Astrocyte (in vitro differentiated cells and primary cell): ENCODE results near the gene SLC16A10. TPM values are rescaled to one million over a fixed set of nuclear protein-coding genes. Genes with fewer than 3 reads are reported as not detected.

ENCODE experiments used
- DNase-seq: peaks from one replicate; pipeline ENCODE4 v3.0.0-alpha.2; 2010; ENCODE audit warnings: low read depth
- FAIRE-seq: peaks from 2 replicates; lab custom pipeline; 2011; peaks lifted over from hg19 to GRCh38; lab: Jason Lieb, UNC
- H2AFZ ChIP-seq: 2 replicates; pipeline ENCODE4 v1.6.0; 2012; ENCODE audit warnings: low read depth, low read length, inconsistent platforms
- H3K27ac ChIP-seq: 2 replicates; pipeline ENCODE4 v1.5.1; 2011; ENCODE audit warnings: low read depth, low read length, inconsistent platforms
- H3K27me3 ChIP-seq: 2 replicates; pipeline ENCODE4 v1.6.0; 2011; ENCODE audit warnings: low read length, inconsistent platforms; ENCODE audit not compliant: insufficient read depth
- H3K36me3 ChIP-seq: 2 replicates; pipeline ENCODE4 v1.5.1; 2011; ENCODE audit warnings: low read length, inconsistent platforms; ENCODE audit not compliant: insufficient read depth
- H3K4me1 ChIP-seq: 2 replicates; pipeline ENCODE4 v1.5.1; 2011; ENCODE audit warnings: low read length, inconsistent platforms; ENCODE audit not compliant: insufficient read depth
- H3K4me2 ChIP-seq: 2 replicates; pipeline ENCODE4 v1.6.0; 2012; ENCODE audit warnings: low read length, inconsistent platforms
- H3K4me3 ChIP-seq: 2 replicates; pipeline ENCODE4 v1.5.1; 2011; ENCODE audit warnings: low read depth, mild to moderate bottlenecking, low read length, inconsistent platforms; ENCODE audit not compliant: insufficient read depth
- H3K79me2 ChIP-seq: 2 replicates; pipeline ENCODE4 v1.6.0; 2012; ENCODE audit warnings: mild to moderate bottlenecking, low read length, inconsistent platforms; ENCODE audit not compliant: insufficient read depth
- H3K9ac ChIP-seq: 2 replicates; pipeline ENCODE4 v1.6.0; 2012; ENCODE audit warnings: mild to moderate bottlenecking, low read length, inconsistent platforms
- H3K9me3 ChIP-seq: 2 replicates; pipeline ENCODE4 v1.5.1; 2012; ENCODE audit warnings: low read depth, mild to moderate bottlenecking, low read length, inconsistent platforms; ENCODE audit not compliant: insufficient read depth
- H4K20me1 ChIP-seq: 2 replicates; pipeline ENCODE4 v1.6.0; 2012; ENCODE audit warnings: low read length, inconsistent platforms; ENCODE audit not compliant: insufficient read depth
- H3K27ac Mint-ChIP-seq: one replicate; pipeline ENCODE4 v1.8.0; 2021; ENCODE audit warnings: mild to moderate bottlenecking, mixed read lengths; ENCODE audit not compliant: unreplicated experiment
- H3K27me3 Mint-ChIP-seq: one replicate; pipeline ENCODE4 v1.8.0; 2021; ENCODE audit warnings: low read depth, mixed read lengths; ENCODE audit not compliant: unreplicated experiment
- H3K36me3 Mint-ChIP-seq: one replicate; pipeline ENCODE4 v1.8.0; 2021; ENCODE audit warnings: low read depth, mixed read lengths; ENCODE audit not compliant: unreplicated experiment
- H3K4me1 Mint-ChIP-seq: one replicate; pipeline ENCODE4 v1.8.0; 2021; ENCODE audit warnings: low read depth, mixed read lengths; ENCODE audit not compliant: unreplicated experiment
- H3K4me3 Mint-ChIP-seq: one replicate; pipeline ENCODE4 v1.8.0; 2021; ENCODE audit warnings: mild to moderate bottlenecking, moderate library complexity, mixed read lengths; ENCODE audit not compliant: unreplicated experiment
- H3K9me3 Mint-ChIP-seq: one replicate; pipeline ENCODE4 v1.8.0; 2021; ENCODE audit warnings: mild to moderate bottlenecking, mixed read lengths; ENCODE audit not compliant: unreplicated experiment
- CTCF ChIP-seq: IDR thresholded peaks from 2 replicates; pipeline ENCODE4 v1.5.1; 2011; ENCODE audit warnings: low read depth, mild to moderate bottlenecking, inconsistent platforms, low read length, moderate library complexity; ENCODE audit not compliant: insufficient read depth
- EZH2 ChIP-seq: IDR thresholded peaks from 2 replicates; pipeline ENCODE4 v1.6.1; 2012; ENCODE audit warnings: mild to moderate bottlenecking, low read length, inconsistent platforms; ENCODE audit not compliant: insufficient read depth
- total RNA-seq: library from RNA; stranded (reverse); gene quantifications from 2 replicates; pipeline ENCODE4 v1.2.1, GENCODE V29; 2021

SLC16A10 gene
- total RNA-seq, 1 donor from 2014 or later, result 0.18 TPM

- Mint-ChIP-seq H3K4me3 (no peak overlapping the region), H3K9me3 (no peaks in the 10 kb centered on the region), H3K27ac (peak overlapping the region; percentile 67), H3K27me3 (no peaks in the 10 kb centered on the region), H3K4me1 (peaks cover 11% of the 10 kb centered on the region), H3K36me3 (no peaks in the 10 kb centered on the region)
- Histone ChIP-seq H3K27ac (no peak overlapping the region), H3K36me3 (no peaks in the 10 kb centered on the region), H3K79me2 (no peaks in the 10 kb centered on the region), H3K9me3 (no peaks in the 10 kb centered on the region), H3K4me1 (peaks cover 5% of the 10 kb centered on the region), H3K27me3 (no peaks in the 10 kb centered on the region), H4K20me1 (no peaks in the 10 kb centered on the region), H3K4me3 (no peak overlapping the region), H2AFZ (peak overlapping the region; percentile 72), H3K4me2 (peak overlapping the region; percentile 55), H3K9ac (peak overlapping the region; percentile 26)
- FAIRE-seq (no peak), DNase-seq (peak; percentile 85)
- TF ChIP-seq CTCF, result no peak
- TF ChIP-seq EZH2, result no peak
These were observed 26.2 kb downstream of the SLC16A10 start for GRCh38 chr6:111113336-111114086.

GRCh38 chr6:111114087-111114443 is 26.8 kb downstream of the SLC16A10 start:
- FAIRE-seq (no peak), DNase-seq (no peak)
- H3K4me3 ChIP-seq, result no peak overlapping the region
- no peaks in the 10 kb centered on the region for H3K36me3 ChIP-seq
- H3K27ac Mint-ChIP-seq, result peak overlapping the region; percentile 67
- no peaks in the 10 kb centered on the region for H3K79me2 ChIP-seq
- peak overlapping the region; percentile 55 for H3K4me2 ChIP-seq
- no peaks in the 10 kb centered on the region for H3K27me3 ChIP-seq
- H3K27me3 Mint-ChIP-seq, result no peaks in the 10 kb centered on the region
- H3K27ac ChIP-seq, result no peak overlapping the region
- no peaks in the 10 kb centered on the region for H4K20me1 ChIP-seq
- H3K4me1 ChIP-seq, result peaks cover 5% of the 10 kb centered on the region
- no peak for TF ChIP-seq CTCF
- H3K9ac ChIP-seq, result peak overlapping the region; percentile 26
- peak overlapping the region; percentile 72 for H2AFZ ChIP-seq
- peaks cover 11% of the 10 kb centered on the region for H3K4me1 Mint-ChIP-seq
- no peaks in the 10 kb centered on the region for H3K9me3 Mint-ChIP-seq
- no peaks in the 10 kb centered on the region for H3K9me3 ChIP-seq
- H3K4me3 Mint-ChIP-seq, result no peak overlapping the region
- H3K36me3 Mint-ChIP-seq, result no peaks in the 10 kb centered on the region

GRCh38 chr6:111114482-111114881 is 27.2 kb downstream of the SLC16A10 start:
- no peak overlapping the region for H3K27ac ChIP-seq
- H3K36me3 ChIP-seq, result no peaks in the 10 kb centered on the region
- H3K27me3 Mint-ChIP-seq, result no peaks in the 10 kb centered on the region
- DNase-seq, result no peak
- no peaks in the 10 kb centered on the region for H3K79me2 ChIP-seq
- no peaks in the 10 kb centered on the region for H4K20me1 ChIP-seq
- H3K4me3 ChIP-seq, result no peak overlapping the region
- H3K9me3 ChIP-seq, result no peaks in the 10 kb centered on the region
- H3K4me1 ChIP-seq, result peaks cover 5% of the 10 kb centered on the region
- no peak for FAIRE-seq
- H2AFZ ChIP-seq, result no peak overlapping the region
- H3K27ac Mint-ChIP-seq, result no peak overlapping the region
- no peaks in the 10 kb centered on the region for H3K9me3 Mint-ChIP-seq
- no peak overlapping the region for H3K9ac ChIP-seq
- H3K4me3 Mint-ChIP-seq, result no peak overlapping the region
- TF ChIP-seq EZH2, result no peak
- TF ChIP-seq CTCF, result no peak
- H3K4me1 Mint-ChIP-seq, result peaks cover 11% of the 10 kb centered on the region
- H3K36me3 Mint-ChIP-seq, result no peaks in the 10 kb centered on the region
- H3K4me2 ChIP-seq, result peak overlapping the region; percentile 55
- no peaks in the 10 kb centered on the region for H3K27me3 ChIP-seq
